ACC112 (cell line): ENCODE results near the gene OPN1MW2.
"Not testable (repeated sequence)": the region's sequence is repeated elsewhere in the genome, so short reads cannot be mapped to it uniquely, and the experiment has no call there.

Source experiments
- H2AFZ ChIP-seq: fragments of 200-600 bp; sonication (generic); one replicate; pipeline ENCODE4 v1.6.0; 2017; ENCODE audit warnings: antibody characterized with exemption, low read length; ENCODE audit not compliant: unreplicated experiment
- H3K27ac ChIP-seq: fragments of 200-600 bp; sonication (generic); 2 replicates; pipeline ENCODE4 v1.5.1; 2014; ENCODE audit warnings: low read depth, mild to moderate bottlenecking, antibody characterized with exemption, low read length, moderate library complexity
- H3K27me3 ChIP-seq: fragments of 200-600 bp; sonication (generic); 2 replicates; pipeline ENCODE4 v1.6.1; 2014; ENCODE audit warnings: mild to moderate bottlenecking, antibody characterized with exemption, low read length, moderate library complexity, mixed read lengths; ENCODE audit not compliant: insufficient read depth
- H3K36me3 ChIP-seq: fragments of 200-600 bp; sonication (generic); 2 replicates; pipeline ENCODE4 v1.6.1; 2016; ENCODE audit warnings: mild to moderate bottlenecking, antibody characterized with exemption, low read length, moderate library complexity, mixed read lengths; ENCODE audit not compliant: insufficient read depth
- H3K4me1 ChIP-seq: fragments of 200-600 bp; sonication (generic); one replicate; pipeline ENCODE4 v1.6.1; 2016; ENCODE audit warnings: low read length, mixed read lengths; ENCODE audit not compliant: insufficient read depth, unreplicated experiment, control insufficient read depth
- H3K4me3 ChIP-seq: fragments of 200-600 bp; sonication (generic); 2 replicates; pipeline ENCODE4 v1.5.1; 2014; ENCODE audit warnings: mild to moderate bottlenecking, low read depth, low read length
- H3K79me2 ChIP-seq: fragments of 200-600 bp; sonication (generic); one replicate; pipeline ENCODE4 v1.6.0; 2016; ENCODE audit warnings: low read length; ENCODE audit not compliant: control insufficient read depth, unreplicated experiment, insufficient read depth

Gene OPN1MW2

DNA sequence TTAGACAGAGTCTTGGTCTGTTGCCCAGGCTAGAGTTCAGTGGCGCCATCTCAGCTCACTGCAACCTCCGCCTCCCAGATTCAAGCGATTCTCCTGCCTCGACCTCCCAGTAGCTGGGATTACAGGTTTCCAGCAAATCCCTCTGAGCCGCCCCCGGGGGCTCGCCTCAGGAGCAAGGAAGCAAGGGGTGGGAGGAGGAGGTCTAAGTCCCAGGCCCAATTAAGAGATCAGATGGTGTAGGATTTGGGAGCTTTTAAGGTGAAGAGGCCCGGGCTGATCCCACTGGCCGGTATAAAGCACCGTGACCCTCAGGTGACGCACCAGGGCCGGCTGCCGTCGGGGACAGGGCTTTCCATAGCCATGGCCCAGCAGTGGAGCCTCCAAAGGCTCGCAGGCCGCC, at the start of gene OPN1MW2:
OPN1MW2 (plus strand) TSS at position 301 of the 400 bp plus-strand sequence; CDS start at position 361, 60 bp downstream.
- not testable (repeated sequence) for H3K4me3 ChIP-seq, H3K4me1 ChIP-seq, H3K27ac ChIP-seq, H2AFZ ChIP-seq, H3K36me3 ChIP-seq, H3K27me3 ChIP-seq, H3K79me2 ChIP-seq

DNA sequence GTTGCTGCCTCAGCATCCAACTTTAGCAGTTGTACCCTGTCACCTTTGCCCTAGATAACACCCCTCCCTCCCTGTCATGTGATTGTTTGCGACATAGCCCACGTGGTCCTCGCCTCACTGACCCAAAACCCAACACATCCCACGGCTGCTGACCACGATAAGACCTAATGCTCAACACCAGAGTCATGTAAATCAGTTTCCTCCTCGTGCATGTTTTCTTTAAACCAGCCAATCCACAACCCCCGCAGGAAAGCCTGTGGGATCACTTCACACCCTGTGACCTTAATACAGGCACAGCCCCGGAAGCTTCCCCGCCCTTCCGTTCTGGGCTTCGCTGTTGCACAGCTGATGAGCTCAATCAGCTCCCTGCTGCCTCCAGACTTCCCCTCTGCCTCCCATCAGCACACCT, 47.0 kb upstream of the OPN1MW2 start:
- not testable (repeated sequence) for H3K79me2 ChIP-seq, H3K27ac ChIP-seq, H3K4me1 ChIP-seq, H3K36me3 ChIP-seq, H3K27me3 ChIP-seq, H2AFZ ChIP-seq, H3K4me3 ChIP-seq

DNA sequence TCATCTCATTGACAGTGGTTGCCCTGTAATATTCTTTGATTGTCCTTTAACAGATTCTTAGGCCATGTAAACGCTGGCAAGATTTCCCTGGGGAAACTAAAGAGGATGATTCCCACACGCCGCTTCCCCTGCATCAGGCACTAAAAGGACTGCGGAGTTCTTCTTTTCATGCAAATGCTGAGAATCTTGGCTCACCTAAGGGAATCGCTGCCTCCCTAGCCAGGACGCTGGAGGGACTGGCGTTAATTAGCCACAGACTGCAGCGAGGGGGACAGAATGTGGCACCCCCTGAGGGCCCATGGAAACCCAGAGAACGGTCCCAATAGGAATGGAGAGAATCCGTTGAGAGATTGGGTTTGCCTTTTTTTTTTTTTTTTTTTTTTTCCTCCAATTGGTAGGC, 45.2 kb upstream of the OPN1MW2 start:
- H3K4me1 ChIP-seq, H3K27ac ChIP-seq, H3K4me3 ChIP-seq: not testable (repeated sequence)

DNA sequence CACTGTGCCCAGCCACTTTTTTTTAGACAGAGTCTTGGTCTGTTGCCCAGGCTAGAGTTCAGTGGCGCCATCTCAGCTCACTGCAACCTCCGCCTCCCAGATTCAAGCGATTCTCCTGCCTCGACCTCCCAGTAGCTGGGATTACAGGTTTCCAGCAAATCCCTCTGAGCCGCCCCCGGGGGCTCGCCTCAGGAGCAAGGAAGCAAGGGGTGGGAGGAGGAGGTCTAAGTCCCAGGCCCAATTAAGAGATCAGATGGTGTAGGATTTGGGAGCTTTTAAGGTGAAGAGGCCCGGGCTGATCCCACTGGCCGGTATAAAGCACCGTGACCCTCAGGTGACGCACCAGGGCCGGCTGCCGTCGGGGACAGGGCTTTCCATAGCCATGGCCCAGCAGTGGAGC, 37.3 kb upstream of the OPN1MW2 start, which contains the start of gene OPN1MW:
OPN1MW (plus strand) TSS at position 301 of the 400 bp plus-strand sequence; CDS start at position 383, 82 bp downstream.
- H3K4me3 ChIP-seq, H3K27ac ChIP-seq, H3K36me3 ChIP-seq, H3K4me1 ChIP-seq, H2AFZ ChIP-seq, H3K79me2 ChIP-seq, H3K27me3 ChIP-seq: not testable (repeated sequence)

More for the DNA sequence above, 45.2 kb upstream of the OPN1MW2 start:
- H2AFZ ChIP-seq, H3K36me3 ChIP-seq, H3K79me2 ChIP-seq, H3K27me3 ChIP-seq: not testable (repeated sequence)

DNA sequence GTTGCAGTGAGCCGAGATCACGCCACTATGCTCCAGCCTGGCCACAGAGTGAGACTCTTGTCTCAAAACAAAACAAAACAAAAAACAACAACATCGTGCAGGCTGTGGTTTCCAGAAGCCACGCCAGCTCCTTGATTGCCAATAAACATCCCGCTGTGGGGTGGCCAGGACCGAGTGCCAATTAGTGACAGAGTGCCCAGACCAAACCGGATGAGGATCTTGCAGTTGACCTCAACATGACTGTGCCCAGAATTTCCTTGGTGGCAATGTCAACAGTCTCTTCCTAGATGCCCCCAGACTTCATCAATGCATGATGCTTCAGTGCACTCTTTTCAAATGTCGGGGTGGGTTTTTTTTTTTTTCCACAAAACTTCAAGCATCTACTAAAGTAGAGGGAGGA, 35.8 kb upstream of the OPN1MW2 start:
- H3K4me1 ChIP-seq, H3K79me2 ChIP-seq, H3K36me3 ChIP-seq, H3K4me3 ChIP-seq, H2AFZ ChIP-seq, H3K27me3 ChIP-seq, H3K27ac ChIP-seq: not testable (repeated sequence)

DNA sequence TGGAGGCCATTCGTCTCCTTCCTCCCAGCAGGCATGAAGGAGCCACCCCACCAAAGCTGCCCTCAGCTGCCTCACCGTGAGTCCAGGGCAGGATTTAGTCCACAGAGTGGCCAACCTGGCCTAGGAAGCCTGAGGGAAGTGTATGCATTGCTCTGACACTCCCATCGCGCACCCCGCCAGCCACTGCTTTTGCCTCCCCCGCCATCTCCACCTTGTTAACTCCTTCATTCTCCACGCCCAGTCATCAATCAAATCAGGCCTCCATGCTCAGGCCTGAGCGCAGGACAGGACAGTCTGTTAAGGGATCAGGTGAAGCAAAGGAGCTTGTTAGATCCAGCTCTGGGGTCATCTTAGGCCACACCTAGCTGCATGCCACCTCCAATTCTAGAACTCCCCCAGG, 26.7 kb upstream of the OPN1MW2 start:
- not testable (repeated sequence) for H2AFZ ChIP-seq, H3K36me3 ChIP-seq, H3K27me3 ChIP-seq, H3K4me3 ChIP-seq, H3K4me1 ChIP-seq, H3K79me2 ChIP-seq, H3K27ac ChIP-seq

DNA sequence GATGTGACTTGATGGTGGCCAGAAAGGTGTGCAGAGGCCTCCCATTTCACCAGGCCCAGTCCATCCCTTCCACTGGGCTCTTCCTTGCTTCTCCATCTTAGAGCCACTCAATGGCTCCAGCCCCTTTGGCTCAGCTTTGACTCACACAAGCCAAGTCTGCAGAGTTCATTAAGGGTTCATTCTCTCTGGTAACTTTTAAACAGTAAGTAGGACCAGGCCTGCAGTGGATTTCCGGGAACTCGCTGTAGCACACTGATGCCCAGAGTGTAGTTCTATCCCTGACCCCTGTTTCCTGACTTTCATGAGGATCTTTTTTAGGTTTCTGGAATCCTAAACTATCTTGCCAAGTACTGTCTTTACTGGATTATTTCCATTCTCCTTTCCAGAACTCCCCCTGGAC, 25.2 kb upstream of the OPN1MW2 start:
- not testable (repeated sequence) for H2AFZ ChIP-seq, H3K79me2 ChIP-seq, H3K27me3 ChIP-seq, H3K4me3 ChIP-seq, H3K4me1 ChIP-seq, H3K36me3 ChIP-seq, H3K27ac ChIP-seq

DNA sequence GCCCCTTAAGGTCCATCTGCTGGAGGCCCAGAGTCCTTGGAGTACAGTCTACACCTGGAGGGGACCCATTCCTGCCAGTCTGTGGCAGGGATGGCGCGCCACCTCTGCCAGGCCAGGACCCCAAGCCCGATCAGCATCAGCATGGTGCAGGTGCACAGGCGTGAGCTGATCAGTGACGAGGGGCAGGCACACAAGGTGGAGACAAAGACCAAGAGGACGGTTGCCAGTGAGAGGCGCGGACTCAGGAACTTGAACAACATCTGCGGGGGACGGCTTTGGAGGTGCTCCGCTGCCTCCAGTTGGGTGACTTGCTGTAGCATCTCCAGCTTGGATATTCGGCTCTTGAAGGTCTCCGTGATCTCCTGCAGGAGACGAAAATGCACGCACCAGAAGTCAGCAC, 23.1 kb upstream of the OPN1MW2 start:
- not testable (repeated sequence) for H3K79me2 ChIP-seq, H3K4me1 ChIP-seq, H3K27ac ChIP-seq, H2AFZ ChIP-seq, H3K27me3 ChIP-seq, H3K36me3 ChIP-seq, H3K4me3 ChIP-seq

DNA sequence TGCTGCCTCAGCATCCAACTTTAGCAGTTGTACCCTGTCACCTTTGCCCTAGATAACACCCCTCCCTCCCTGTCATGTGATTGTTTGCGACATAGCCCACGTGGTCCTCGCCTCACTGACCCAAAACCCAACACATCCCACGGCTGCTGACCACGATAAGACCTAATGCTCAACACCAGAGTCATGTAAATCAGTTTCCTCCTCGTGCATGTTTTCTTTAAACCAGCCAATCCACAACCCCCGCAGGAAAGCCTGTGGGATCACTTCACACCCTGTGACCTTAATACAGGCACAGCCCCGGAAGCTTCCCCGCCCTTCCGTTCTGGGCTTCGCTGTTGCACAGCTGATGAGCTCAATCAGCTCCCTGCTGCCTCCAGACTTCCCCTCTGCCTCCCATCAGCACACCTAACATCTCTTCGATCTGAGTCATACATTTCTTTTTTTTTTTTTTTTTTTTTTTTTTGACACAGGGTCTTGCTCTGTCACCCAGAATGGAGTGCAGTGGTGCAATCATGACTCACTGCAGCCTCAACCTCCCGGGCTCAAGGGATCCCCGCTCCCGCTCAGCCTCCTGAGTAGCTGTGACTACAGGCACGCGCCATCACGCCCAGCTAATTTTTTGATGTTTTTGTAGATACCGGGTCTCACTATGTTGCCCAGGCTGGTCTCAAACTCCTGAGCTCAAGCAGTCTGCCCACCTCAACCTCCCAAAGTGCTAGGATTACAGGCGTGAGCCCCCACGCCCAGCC, 9.7 kb upstream of the OPN1MW2 start:
- H3K4me1 ChIP-seq, H3K27me3 ChIP-seq, H2AFZ ChIP-seq, H3K36me3 ChIP-seq, H3K79me2 ChIP-seq, H3K4me3 ChIP-seq, H3K27ac ChIP-seq: not testable (repeated sequence)

DNA sequence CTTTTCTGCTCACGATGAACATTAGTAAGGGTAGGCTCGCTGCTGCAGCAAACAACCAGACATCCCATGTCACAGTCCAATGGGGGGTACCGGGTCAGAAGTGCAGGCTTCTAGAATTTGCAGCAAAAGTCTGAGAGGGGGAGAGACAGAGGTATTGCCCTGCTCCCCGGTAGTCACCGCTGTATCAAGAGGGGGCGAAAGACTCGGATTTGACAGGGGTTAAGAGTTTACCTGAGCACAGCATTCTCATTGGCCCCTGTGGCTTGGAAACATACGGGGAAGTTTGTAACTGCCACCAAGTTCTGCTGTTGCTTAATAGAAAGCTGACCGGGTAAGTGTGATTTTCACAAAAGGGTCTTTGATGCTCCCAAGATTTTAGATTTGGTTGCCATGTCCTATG, 8.5 kb upstream of the OPN1MW2 start:
- not testable (repeated sequence) for H3K36me3 ChIP-seq, H3K4me1 ChIP-seq, H2AFZ ChIP-seq, H3K4me3 ChIP-seq, H3K79me2 ChIP-seq, H3K27ac ChIP-seq, H3K27me3 ChIP-seq

DNA sequence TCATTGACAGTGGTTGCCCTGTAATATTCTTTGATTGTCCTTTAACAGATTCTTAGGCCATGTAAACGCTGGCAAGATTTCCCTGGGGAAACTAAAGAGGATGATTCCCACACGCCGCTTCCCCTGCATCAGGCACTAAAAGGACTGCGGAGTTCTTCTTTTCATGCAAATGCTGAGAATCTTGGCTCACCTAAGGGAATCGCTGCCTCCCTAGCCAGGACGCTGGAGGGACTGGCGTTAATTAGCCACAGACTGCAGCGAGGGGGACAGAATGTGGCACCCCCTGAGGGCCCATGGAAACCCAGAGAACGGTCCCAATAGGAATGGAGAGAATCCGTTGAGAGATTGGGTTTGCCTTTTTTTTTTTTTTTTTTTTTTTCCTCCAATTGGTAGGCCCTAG, 8.1 kb upstream of the OPN1MW2 start:
- not testable (repeated sequence) for H2AFZ ChIP-seq

More for the DNA sequence above, 8.1 kb upstream of the OPN1MW2 start:
- H3K4me3 ChIP-seq, H3K27me3 ChIP-seq, H3K4me1 ChIP-seq, H3K79me2 ChIP-seq, H3K36me3 ChIP-seq, H3K27ac ChIP-seq: not testable (repeated sequence)
